Liver (tissue), 3 donors: ENCODE measurements around the gene ZNF341.

Source experiments
- ATF3 ChIP-seq: IDR thresholded peaks from 2 replicates; pipeline ENCODE4 v1.6.1; 2016; ENCODE audit warnings: antibody characterized with exemption
- CTCF ChIP-seq: fragments of 150-350 bp; IDR thresholded peaks from 2 replicates; pipeline ENCODE4 v1.5.1; 2017; ENCODE audit warnings: improper control_type of control experiment, low read depth, low read length; ENCODE audit not compliant: missing input control
- RAD21 ChIP-seq, 2 donors: IDR thresholded peaks; 2 replicates each; pipeline ENCODE4 v1.6.1; 2016; ENCODE audit warnings: antibody characterized with exemption in 2 of 2, mild to moderate bottlenecking in 2 of 2
- SP1 ChIP-seq: IDR thresholded peaks from 2 replicates; pipeline ENCODE4 v1.6.1; 2018; ENCODE audit warnings: antibody characterized with exemption, mild to moderate bottlenecking
- TAF1 ChIP-seq: conservative IDR thresholded peaks from 2 replicates; pipeline ENCODE4 v1.6.1; 2016; ENCODE audit warnings: antibody characterized with exemption, mild to moderate bottlenecking
- TF ChIP-seq, protein P1 (sequence below): IDR thresholded peaks from 2 replicates; pipeline ENCODE4 v1.6.1; 2016; ENCODE audit warnings: antibody characterized with exemption
- TF ChIP-seq, protein P2 (sequence below): IDR thresholded peaks from 2 replicates; pipeline ENCODE4 v1.6.1; 2016; ENCODE audit warnings: antibody characterized with exemption
- donor health status: healthy.
- donor health status: healthy.

- no peak for TF ChIP-seq RAD21 (IDR thresholded peaks at IDR 0.05)
- TF ChIP-seq CTCF = no peak
- no peak for TF ChIP-seq TAF1
- TF ChIP-seq, protein P1, sequence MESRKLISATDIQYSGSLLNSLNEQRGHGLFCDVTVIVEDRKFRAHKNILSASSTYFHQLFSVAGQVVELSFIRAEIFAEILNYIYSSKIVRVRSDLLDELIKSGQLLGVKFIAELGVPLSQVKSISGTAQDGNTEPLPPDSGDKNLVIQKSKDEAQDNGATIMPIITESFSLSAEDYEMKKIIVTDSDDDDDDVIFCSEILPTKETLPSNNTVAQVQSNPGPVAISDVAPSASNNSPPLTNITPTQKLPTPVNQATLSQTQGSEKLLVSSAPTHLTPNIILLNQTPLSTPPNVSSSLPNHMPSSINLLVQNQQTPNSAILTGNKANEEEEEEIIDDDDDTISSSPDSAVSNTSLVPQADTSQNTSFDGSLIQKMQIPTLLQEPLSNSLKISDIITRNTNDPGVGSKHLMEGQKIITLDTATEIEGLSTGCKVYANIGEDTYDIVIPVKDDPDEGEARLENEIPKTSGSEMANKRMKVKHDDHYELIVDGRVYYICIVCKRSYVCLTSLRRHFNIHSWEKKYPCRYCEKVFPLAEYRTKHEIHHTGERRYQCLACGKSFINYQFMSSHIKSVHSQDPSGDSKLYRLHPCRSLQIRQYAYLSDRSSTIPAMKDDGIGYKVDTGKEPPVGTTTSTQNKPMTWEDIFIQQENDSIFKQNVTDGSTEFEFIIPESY = no peak
- TF ChIP-seq ATF3 = no peak
- TF ChIP-seq, protein P2, sequence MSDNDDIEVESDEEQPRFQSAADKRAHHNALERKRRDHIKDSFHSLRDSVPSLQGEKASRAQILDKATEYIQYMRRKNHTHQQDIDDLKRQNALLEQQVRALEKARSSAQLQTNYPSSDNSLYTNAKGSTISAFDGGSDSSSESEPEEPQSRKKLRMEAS = no peak
- no peak for TF ChIP-seq SP1
These were observed 5.2 kb downstream of the ZNF341 start for GRCh38 chr20:33736962-33737361.
